Esophagus muscularis mucosa (tissue), 4 donors: ENCODE results near the gene CD244.

Experiments
- CTCF ChIP-seq, 3 experiments: fragments of 200-600 bp in 2 of 3; fragments of 450-650 bp in 1 of 3; sonication (generic) in 2 of 3; IDR thresholded peaks; one replicate each; pipeline ENCODE4 v1.5.1; 2017 to 2019; ENCODE audit warnings: antibody characterized with exemption in 3 of 3, mild to moderate bottlenecking in 2 of 3, moderate library complexity in 1 of 3
- EP300 ChIP-seq: sonication (generic); formaldehyde crosslinking; IDR thresholded peaks from one replicate; pipeline ENCODE4 v1.6.1; 2017; ENCODE audit warnings: antibody characterized with exemption
- POLR2A ChIP-seq: fragments of 450-650 bp; IDR thresholded peaks from one replicate; pipeline ENCODE4 v1.6.1; 2017; ENCODE audit warnings: antibody characterized with exemption, moderate library complexity, mild to moderate bottlenecking, low read depth

DNA sequence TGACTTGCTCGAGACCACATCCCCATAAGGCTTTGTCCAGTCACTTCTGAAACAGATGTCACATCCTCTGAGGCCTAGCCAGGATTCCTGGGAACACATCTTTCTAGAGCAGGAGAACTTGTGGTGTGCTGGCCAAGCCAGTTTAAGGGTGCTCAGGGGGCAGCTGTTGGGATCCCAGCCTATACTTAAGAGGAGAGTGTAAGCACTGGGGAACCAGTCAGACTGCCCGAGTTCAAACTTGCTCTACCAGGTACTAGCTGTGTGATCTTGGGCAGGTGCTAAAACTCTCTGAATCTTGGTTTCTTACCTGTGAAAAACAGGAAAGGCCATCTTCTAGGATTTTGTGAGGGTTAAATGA, 82.3 kb downstream of the CD244 start:
- TF ChIP-seq CTCF (IDR thresholded peaks at IDR 0.05) (no peak), POLR2A (no peak), EP300 (no peak)
